Panc1 (cell line): ENCODE results near the gene CDC123. TPM values are rescaled to one million over a fixed set of nuclear protein-coding genes. Genes with fewer than 3 reads are reported as not detected.

Source experiments
- ATAC-seq: fragments of 200-7000 bp; cut with Tn5 transposase; 2 replicates; pipeline ENCODE4 v1.9.1; 2020; ENCODE audit warnings: mild to moderate bottlenecking, moderate library complexity
- Bru-seq: library from RNA; stranded (reverse); fragments of 400-500 nt; gene quantifications from one replicate; lab custom pipeline; 2021; lab: Mats Ljungman, UMichigan
- BruChase-seq, 2 experiments: library from RNA; stranded (reverse); fragments of 400-500 nt; gene quantifications; one replicate each; lab custom pipeline; 2021; lab: Mats Ljungman, UMichigan
- BruUV-seq: library from RNA; stranded (reverse); fragments of 400-500 nt; replicated peaks from 2 replicates; lab custom pipeline; 2021; lab: Mats Ljungman, UMichigan
- CTCF ChIA-PET: fragments of 300-600 bp; sonication (Branson Sonifier 250); formaldehyde crosslinking; loops from one replicate; lab custom pipeline; 2022; ENCODE audit warnings: antibody characterized with exemption; lab: Charles Lee
- POLR2A ChIA-PET: fragments of 300-600 bp; sonication (Branson Sonifier 250); formaldehyde crosslinking; loops from one replicate; lab custom pipeline; 2022; ENCODE audit warnings: antibody characterized with exemption; lab: Charles Lee
- DNase-seq: peaks from one replicate; pipeline ENCODE4 v3.0.0-alpha.2; 2010; ENCODE audit warnings: low read depth, low spot score
- H3K27ac ChIP-seq: 2 replicates; pipeline ENCODE4 v1.5.1; 2011; ENCODE audit warnings: mild to moderate bottlenecking, low read length, inconsistent platforms
- H3K27me3 ChIP-seq: fragments of 200-500 bp; sonication (Bioruptor generic); 2 replicates; pipeline ENCODE4 v1.6.0; 2014; ENCODE audit warnings: low read length, inconsistent platforms; ENCODE audit not compliant: control insufficient read depth, insufficient read depth
- H3K36me3 ChIP-seq: fragments of 200-500 bp; sonication (Bioruptor generic); 2 replicates; pipeline ENCODE4 v1.5.1; 2014; ENCODE audit warnings: inconsistent platforms, mild to moderate bottlenecking, low read length, moderate library complexity; ENCODE audit not compliant: control insufficient read depth, insufficient read depth
- H3K4me1 ChIP-seq: 2 replicates; pipeline ENCODE4 v1.5.1; 2011; ENCODE audit warnings: inconsistent platforms, mild to moderate bottlenecking, low read length, moderate library complexity; ENCODE audit not compliant: control insufficient read depth, insufficient read depth
- H3K4me3 ChIP-seq, 2 experiments: 2 replicates each; pipeline ENCODE4 v1.5.1; 2011 to 2012; ENCODE audit warnings: low read depth in 2 of 2, low read length in 2 of 2, mild to moderate bottlenecking in 2 of 2, inconsistent platforms in 1 of 2, moderate library complexity in 1 of 2
- H3K9me3 ChIP-seq: fragments of 200-500 bp; sonication (Bioruptor generic); 2 replicates; pipeline ENCODE4 v1.5.1; 2014; ENCODE audit warnings: low read depth, mild to moderate bottlenecking, inconsistent platforms, low read length, moderate library complexity; ENCODE audit not compliant: control insufficient read depth, insufficient read depth
- POLR2AphosphoS5 ChIP-seq: IDR thresholded peaks from 2 replicates; pipeline ENCODE4 v1.6.1; 2012; ENCODE audit warnings: mild to moderate bottlenecking, low read depth, low read length, moderate library complexity
- REST ChIP-seq, 2 experiments: IDR thresholded peaks; 2 replicates each; pipeline ENCODE4 v1.6.1; 2011 to 2012; ENCODE audit warnings: low read depth in 2 of 2, control low read depth in 1 of 2, low read length in 1 of 2, mild to moderate bottlenecking in 1 of 2, moderate library complexity in 1 of 2; ENCODE audit not compliant: insufficient read depth in 1 of 2
- SIN3A ChIP-seq: IDR thresholded peaks from 2 replicates; pipeline ENCODE4 v1.6.1; 2012; ENCODE audit warnings: low read depth, mild to moderate bottlenecking, low read length, moderate library complexity, borderline replicate concordance; ENCODE audit not compliant: insufficient read depth
- TCF7L2 ChIP-seq: IDR thresholded peaks from 2 replicates; pipeline ENCODE4 v1.6.1; 2011; ENCODE audit warnings: mild to moderate bottlenecking, low read depth, low read length, inconsistent platforms
- in situ Hi-C: cut with HindIII; loops from 2 replicates; pipeline ENCODE4 v1.10.0; 2016; ENCODE audit warnings: low sequenced_read_pairs, low pct_unique_long_range_greater_than_20kb
- intact Hi-C: fragments of 100-400 bp; cut with micrococcal nuclease; formaldehyde crosslinking; loops from one replicate; pipeline ENCODE4 v1.10.0; 2022; ENCODE audit not compliant: unreplicated experiment
- long read RNA-seq: library from polyadenylated mRNA; unstranded; transcript quantifications from one replicate; pipeline ENCODE4 v2.0.0, GENCODE V29; 2021; ENCODE audit not compliant: unreplicated experiment
- polyA plus RNA-seq: library from polyadenylated mRNA; unstranded; fragments of >200 nt; gene quantifications from one replicate; pipeline ENCODE4 v1.2.1, GENCODE V29; 2012; ENCODE audit warnings: missing spikeins; ENCODE audit not compliant: insufficient read length
- total RNA-seq: library from RNA; stranded (reverse); gene quantifications from one replicate; pipeline ENCODE4 v1.2.1, GENCODE V29; 2021; ENCODE audit not compliant: unreplicated experiment
- TF ChIP-seq, protein P1 (sequence below): fragments of 450-650 bp; IDR thresholded peaks from 2 replicates; pipeline ENCODE4 v1.5.1; 2017; ENCODE audit warnings: mild to moderate bottlenecking

Gene CDC123, protein sequence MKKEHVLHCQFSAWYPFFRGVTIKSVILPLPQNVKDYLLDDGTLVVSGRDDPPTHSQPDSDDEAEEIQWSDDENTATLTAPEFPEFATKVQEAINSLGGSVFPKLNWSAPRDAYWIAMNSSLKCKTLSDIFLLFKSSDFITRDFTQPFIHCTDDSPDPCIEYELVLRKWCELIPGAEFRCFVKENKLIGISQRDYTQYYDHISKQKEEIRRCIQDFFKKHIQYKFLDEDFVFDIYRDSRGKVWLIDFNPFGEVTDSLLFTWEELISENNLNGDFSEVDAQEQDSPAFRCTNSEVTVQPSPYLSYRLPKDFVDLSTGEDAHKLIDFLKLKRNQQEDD
- total RNA-seq (66.3 TPM), Bru-seq, nascent RNA (percentile 79 among the genes with signal in this experiment), BruChase-seq, experiment 1, labeled RNA remaining after a 2-hour chase (percentile 69 among the genes with signal in this experiment), BruChase-seq, experiment 2, labeled RNA remaining after a 6-hour chase (percentile 79 among the genes with signal in this experiment)
- 115 TPM for polyA plus RNA-seq
- long read RNA-seq, transcript CDC123-201 (13 exons, 1,542 nt), result major isoform, 89 of 131 reads
- long read RNA-seq, partial matches to known transcripts, result 9 of 131 reads
- long read RNA-seq, other reads (novel, unspliced or antisense), result 32 of 131 reads

GRCh38 chr10:12195603-12196506 lies at the start of gene CDC123, which contains the start of gene NUDT5:
Gene CDC123 (plus strand): TSS chr10:12196188. CDS start chr10:12196246, 58 bp downstream.
Gene NUDT5 (minus strand): TSS chr10:12195891. CDS start chr10:12186291, 9,600 bp downstream.
- no TSS peak for BruUV-seq
- CTCF ChIA-PET, result no interaction called here
- intact Hi-C loops, result no loop called here

More at GRCh38 chr10:12195603-12196506, at the start of gene CDC123, which contains the start of gene NUDT5:
- Histone ChIP-seq H3K27ac (peak within 1 kb of the TSS; percentile 95), H3K36me3 (peaks cover 20% of the 10 kb centered on the region), H3K4me1 (peaks cover 4% of the 10 kb centered on the region), H3K9me3 (no peaks in the 10 kb centered on the region), H3K4me3 (peak within 1 kb of the TSS; percentile 89 to 96), H3K27me3 (no peaks in the 10 kb centered on the region)
- in situ Hi-C loops, result no loop called here
- no peak for TF ChIP-seq TCF7L2
- TF ChIP-seq, protein P1, sequence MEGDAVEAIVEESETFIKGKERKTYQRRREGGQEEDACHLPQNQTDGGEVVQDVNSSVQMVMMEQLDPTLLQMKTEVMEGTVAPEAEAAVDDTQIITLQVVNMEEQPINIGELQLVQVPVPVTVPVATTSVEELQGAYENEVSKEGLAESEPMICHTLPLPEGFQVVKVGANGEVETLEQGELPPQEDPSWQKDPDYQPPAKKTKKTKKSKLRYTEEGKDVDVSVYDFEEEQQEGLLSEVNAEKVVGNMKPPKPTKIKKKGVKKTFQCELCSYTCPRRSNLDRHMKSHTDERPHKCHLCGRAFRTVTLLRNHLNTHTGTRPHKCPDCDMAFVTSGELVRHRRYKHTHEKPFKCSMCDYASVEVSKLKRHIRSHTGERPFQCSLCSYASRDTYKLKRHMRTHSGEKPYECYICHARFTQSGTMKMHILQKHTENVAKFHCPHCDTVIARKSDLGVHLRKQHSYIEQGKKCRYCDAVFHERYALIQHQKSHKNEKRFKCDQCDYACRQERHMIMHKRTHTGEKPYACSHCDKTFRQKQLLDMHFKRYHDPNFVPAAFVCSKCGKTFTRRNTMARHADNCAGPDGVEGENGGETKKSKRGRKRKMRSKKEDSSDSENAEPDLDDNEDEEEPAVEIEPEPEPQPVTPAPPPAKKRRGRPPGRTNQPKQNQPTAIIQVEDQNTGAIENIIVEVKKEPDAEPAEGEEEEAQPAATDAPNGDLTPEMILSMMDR, result no peak
- no peak for TF ChIP-seq REST (IDR thresholded peaks at IDR 0.05; ENCODE audit: insufficient read depth in 1 of 2, low read depth in 2 of 2, low read length in 1 of 2)
- TF ChIP-seq POLR2AphosphoS5, result no peak
- TF ChIP-seq SIN3A, result no peak
- DNase-seq (peak; percentile 80), ATAC-seq (peak; percentile 98)
- POLR2A ChIA-PET, result no interaction called here
